GM12864 (cell line): Measurements from ENCODE around the gene NECTIN4.

Source experiments
- DNase-seq: peaks from one replicate; pipeline ENCODE4 v3.0.0-alpha.2; 2011; ENCODE audit warnings: low read depth
- H3K4me3 ChIP-seq: 2 replicates; pipeline ENCODE4 v1.5.1; 2011; ENCODE audit warnings: mild to moderate bottlenecking, low read depth, low read length, control low read depth
- CTCF ChIP-seq: IDR thresholded peaks from 2 replicates; pipeline ENCODE4 v1.5.1; 2011; ENCODE audit warnings: low read depth, mild to moderate bottlenecking, moderate library complexity, low read length, control low read depth, inconsistent platforms; ENCODE audit errors: missing control alignments

Gene NECTIN4

GRCh38 chr1:161111117-161111516 lies 21.8 kb upstream of the NECTIN4 start:
- TF ChIP-seq CTCF, result no peak
- H3K4me3 ChIP-seq, result no peak overlapping the region
- no peak for DNase-seq

GRCh38 chr1:161106431-161106830 lies 17.1 kb upstream of the NECTIN4 start:
- no peak for DNase-seq
- no peak for TF ChIP-seq CTCF
- H3K4me3 ChIP-seq, result no peak overlapping the region

GRCh38 chr1:161100556-161100955 lies 11.2 kb upstream of the NECTIN4 start:
- no peak for TF ChIP-seq CTCF
- no peak overlapping the region for H3K4me3 ChIP-seq
- DNase-seq, result no peak

- no peak overlapping the region; the same call in 1 of the 2 replicates for H3K4me3 ChIP-seq
- no peak for TF ChIP-seq CTCF
- no peak for DNase-seq
Observed at GRCh38 chr1:161099090-161099802, 9.9 kb upstream of the NECTIN4 start.

- TF ChIP-seq CTCF, result no peak
- H3K4me3 ChIP-seq, result peak within 1 kb of the TSS; percentile 74
- peak; percentile 87 for DNase-seq
Observed at GRCh38 chr1:161098210-161099068, 9.1 kb upstream of the NECTIN4 start, which contains the start of gene KLHDC9. TSS of gene KLHDC9 (plus strand) at chr1:161098361. CDS start at chr1:161098536, 175 bp downstream.

GRCh38 chr1:161096530-161096929 lies 7.2 kb upstream of the NECTIN4 start:
- no peak overlapping the region for H3K4me3 ChIP-seq
- no peak for DNase-seq
- TF ChIP-seq CTCF, result no peak
